SK-N-SH treated with all-trans-retinoic acid at 6 μM for 48 hours (cell line): ENCODE results near the gene FGFR4.

Experiments
- ATAC-seq: fragments of 200-7000 bp; cut with Tn5 transposase; 3 replicates; pipeline ENCODE4 v1.9.1; 2020; ENCODE audit warnings: mild to moderate bottlenecking, moderate library complexity
- ARNTL ChIP-seq: fragments of 450-650 bp; formaldehyde crosslinking; IDR thresholded peaks from 2 replicates; pipeline ENCODE4 v1.5.0; 2020; ENCODE audit warnings: low read depth, mild to moderate bottlenecking, moderate library complexity, borderline replicate concordance
- BACH2 ChIP-seq: fragments of 250-450 bp; sonication (Bioruptor Pico); IDR thresholded peaks from 2 replicates; pipeline ENCODE4 v1.9.0; 2021; ENCODE audit warnings: mild to moderate bottlenecking, borderline replicate concordance
- CSDC2 ChIP-seq: fragments of 250-450 bp; sonication (Bioruptor Pico); IDR thresholded peaks from 2 replicates; pipeline ENCODE4 v1.5.0; 2020; ENCODE audit warnings: mild to moderate bottlenecking, moderate library complexity
- ESRRG ChIP-seq: fragments of 250-450 bp; sonication (Bioruptor Pico); IDR thresholded peaks from 2 replicates; pipeline ENCODE4 v1.6.1; 2021; ENCODE audit warnings: mild to moderate bottlenecking
- GLIS3 ChIP-seq: fragments of 250-450 bp; sonication (Bioruptor Pico); IDR thresholded peaks from 2 replicates; pipeline ENCODE4 v1.5.0; 2020; ENCODE audit warnings: mild to moderate bottlenecking, moderate library complexity
- ISL1 ChIP-seq: fragments of 250-450 bp; sonication (Bioruptor Pico); IDR thresholded peaks from 2 replicates; pipeline ENCODE4 v2.1.2; 2022; ENCODE audit warnings: mild to moderate bottlenecking, moderate library complexity
- OSR1 ChIP-seq: fragments of 250-450 bp; sonication (Bioruptor Pico); IDR thresholded peaks from 2 replicates; pipeline ENCODE4 v1.8.0; 2022; ENCODE audit warnings: moderate library complexity, mild to moderate bottlenecking, inconsistent platforms
- PPARA ChIP-seq: fragments of 250-450 bp; sonication (Bioruptor Pico); IDR thresholded peaks from 2 replicates; pipeline ENCODE4 v1.5.0; 2020; ENCODE audit warnings: mild to moderate bottlenecking, borderline replicate concordance
- RARB ChIP-seq: fragments of 250-450 bp; sonication (Bioruptor Pico); IDR thresholded peaks from 2 replicates; pipeline ENCODE4 v1.8.0; 2021; ENCODE audit warnings: mild to moderate bottlenecking, moderate library complexity
- SNAI2 ChIP-seq: fragments of 250-450 bp; sonication (Bioruptor Pico); IDR thresholded peaks from 2 replicates; pipeline ENCODE4 v1.5.0; 2020; ENCODE audit warnings: mild to moderate bottlenecking, moderate library complexity
- TCF4 ChIP-seq: fragments of 250-450 bp; sonication (Bioruptor Pico); IDR thresholded peaks from 2 replicates; pipeline ENCODE4 v1.8.0; 2021; ENCODE audit warnings: mild to moderate bottlenecking, moderate library complexity, borderline replicate concordance
- TOX ChIP-seq: fragments of 250-450 bp; sonication (Bioruptor Pico); IDR thresholded peaks from 2 replicates; pipeline ENCODE4 v1.8.0; 2021; ENCODE audit warnings: mild to moderate bottlenecking, moderate library complexity, borderline replicate concordance
- ZC3H10 ChIP-seq: fragments of 250-450 bp; sonication (Bioruptor Pico); IDR thresholded peaks from 2 replicates; pipeline ENCODE4 v1.5.1; 2021; ENCODE audit warnings: mild to moderate bottlenecking, moderate library complexity
- ZFP3 ChIP-seq: fragments of 250-450 bp; sonication (Bioruptor Pico); IDR thresholded peaks from 2 replicates; pipeline ENCODE4 v1.5.0; 2020; ENCODE audit warnings: mild to moderate bottlenecking, moderate library complexity
- ZFP30 ChIP-seq: fragments of 450-650 bp; formaldehyde crosslinking; IDR thresholded peaks from 2 replicates; pipeline ENCODE4 v1.5.0; 2022; ENCODE audit warnings: mild to moderate bottlenecking, moderate library complexity
- ZNF70 ChIP-seq: fragments of 450-650 bp; formaldehyde crosslinking; IDR thresholded peaks from 2 replicates; pipeline ENCODE4 v1.5.0; 2020; ENCODE audit warnings: mild to moderate bottlenecking, moderate library complexity
- ZNF8 ChIP-seq: fragments of 450-650 bp; formaldehyde crosslinking; IDR thresholded peaks from 2 replicates; pipeline ENCODE4 v1.5.0; 2020; ENCODE audit warnings: mild to moderate bottlenecking, moderate library complexity
- TF ChIP-seq, protein P1 (sequence below): fragments of 250-450 bp; sonication (Bioruptor Pico); IDR thresholded peaks from 2 replicates; pipeline ENCODE4 v1.8.0; 2021; ENCODE audit warnings: low read depth, mild to moderate bottlenecking, moderate library complexity, borderline replicate concordance
- TF ChIP-seq, protein P2 (sequence below): fragments of 250-450 bp; sonication (Bioruptor Pico); IDR thresholded peaks from 2 replicates; pipeline ENCODE4 v1.5.1; 2020; ENCODE audit warnings: low read depth, mild to moderate bottlenecking, moderate library complexity
- TF ChIP-seq, protein P3 (sequence below): fragments of 250-450 bp; sonication (Bioruptor Pico); IDR thresholded peaks from 2 replicates; pipeline ENCODE4 v1.5.0; 2020; ENCODE audit warnings: mild to moderate bottlenecking, moderate library complexity

Gene FGFR4

DNA sequence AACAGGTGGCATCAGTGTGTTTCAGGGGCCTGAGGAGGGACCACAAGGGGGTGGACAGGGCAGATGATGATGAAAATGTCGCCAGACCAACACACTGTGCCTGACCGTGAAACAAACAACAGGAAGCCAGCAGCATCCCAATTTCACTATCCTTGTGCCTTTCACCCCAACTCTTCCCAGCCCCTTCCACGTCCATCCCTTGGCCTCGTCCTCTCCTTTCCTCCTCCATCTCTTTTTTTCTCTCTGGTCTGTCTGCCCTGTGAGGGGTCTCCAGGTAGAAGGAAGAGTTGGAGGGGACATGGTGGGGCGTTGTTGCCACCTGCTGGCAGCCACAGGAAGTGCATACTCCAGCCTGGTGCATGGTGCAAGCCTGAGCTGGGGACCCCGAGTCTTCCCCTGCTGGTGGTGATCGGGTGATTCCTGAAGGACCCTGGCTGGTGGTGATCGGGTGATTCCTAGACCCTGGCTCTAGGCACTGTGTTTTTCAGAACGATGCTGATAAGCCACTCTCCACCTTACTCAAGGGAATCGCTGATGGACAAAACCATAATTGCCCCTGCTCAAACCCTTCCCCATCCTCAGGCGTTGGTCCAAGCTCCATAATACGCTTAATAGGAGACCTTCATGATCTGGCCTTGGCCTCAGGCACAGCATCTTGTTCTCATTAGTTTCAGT lies 25.1 kb downstream of the FGFR4 start:
- no peak for TF ChIP-seq GLIS3 (CRISPR knock-in tag)
- no peak for TF ChIP-seq RARB (CRISPR knock-in tag)
- TF ChIP-seq TOX, result no peak
- TF ChIP-seq ZFP3 (CRISPR knock-in tag), result no peak
- no peak for TF ChIP-seq TCF4 (CRISPR knock-in tag)
- no peak for TF ChIP-seq ZC3H10 (CRISPR knock-in tag)
- TF ChIP-seq ZNF8, result no peak
- no peak for TF ChIP-seq SNAI2 (CRISPR knock-in tag)
- TF ChIP-seq ZFP30 (CRISPR knock-in tag), result no peak
- TF ChIP-seq BACH2 (CRISPR knock-in tag), result no peak
- TF ChIP-seq, protein P1, sequence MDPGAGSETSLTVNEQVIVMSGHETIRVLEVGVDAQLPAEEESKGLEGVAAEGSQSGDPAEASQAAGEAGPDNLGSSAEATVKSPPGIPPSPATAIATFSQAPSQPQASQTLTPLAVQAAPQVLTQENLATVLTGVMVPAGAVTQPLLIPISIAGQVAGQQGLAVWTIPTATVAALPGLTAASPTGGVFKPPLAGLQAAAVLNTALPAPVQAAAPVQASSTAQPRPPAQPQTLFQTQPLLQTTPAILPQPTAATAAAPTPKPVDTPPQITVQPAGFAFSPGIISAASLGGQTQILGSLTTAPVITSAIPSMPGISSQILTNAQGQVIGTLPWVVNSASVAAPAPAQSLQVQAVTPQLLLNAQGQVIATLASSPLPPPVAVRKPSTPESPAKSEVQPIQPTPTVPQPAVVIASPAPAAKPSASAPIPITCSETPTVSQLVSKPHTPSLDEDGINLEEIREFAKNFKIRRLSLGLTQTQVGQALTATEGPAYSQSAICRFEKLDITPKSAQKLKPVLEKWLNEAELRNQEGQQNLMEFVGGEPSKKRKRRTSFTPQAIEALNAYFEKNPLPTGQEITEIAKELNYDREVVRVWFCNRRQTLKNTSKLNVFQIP (CRISPR knock-in tag), result no peak
- TF ChIP-seq ESRRG, result no peak
- TF ChIP-seq OSR1 (CRISPR knock-in tag), result no peak
- no peak for TF ChIP-seq ISL1
- peak; percentile 80 for ATAC-seq

GRCh38 chr5:177112589-177113220 lies 26.0 kb downstream of the FGFR4 start:
- no peak for ATAC-seq
- TF ChIP-seq CSDC2 (CRISPR knock-in tag) (no peak), ZC3H10 (CRISPR knock-in tag) (no peak), TOX (no peak), ISL1 (no peak)
- TF ChIP-seq, protein P1 (CRISPR knock-in tag), result no peak
- TF ChIP-seq, protein P2, sequence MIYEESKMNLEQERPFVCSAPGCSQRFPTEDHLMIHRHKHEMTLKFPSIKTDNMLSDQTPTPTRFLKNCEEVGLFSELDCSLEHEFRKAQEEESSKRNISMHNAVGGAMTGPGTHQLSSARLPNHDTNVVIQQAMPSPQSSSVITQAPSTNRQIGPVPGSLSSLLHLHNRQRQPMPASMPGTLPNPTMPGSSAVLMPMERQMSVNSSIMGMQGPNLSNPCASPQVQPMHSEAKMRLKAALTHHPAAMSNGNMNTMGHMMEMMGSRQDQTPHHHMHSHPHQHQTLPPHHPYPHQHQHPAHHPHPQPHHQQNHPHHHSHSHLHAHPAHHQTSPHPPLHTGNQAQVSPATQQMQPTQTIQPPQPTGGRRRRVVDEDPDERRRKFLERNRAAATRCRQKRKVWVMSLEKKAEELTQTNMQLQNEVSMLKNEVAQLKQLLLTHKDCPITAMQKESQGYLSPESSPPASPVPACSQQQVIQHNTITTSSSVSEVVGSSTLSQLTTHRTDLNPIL, result no peak

DNA sequence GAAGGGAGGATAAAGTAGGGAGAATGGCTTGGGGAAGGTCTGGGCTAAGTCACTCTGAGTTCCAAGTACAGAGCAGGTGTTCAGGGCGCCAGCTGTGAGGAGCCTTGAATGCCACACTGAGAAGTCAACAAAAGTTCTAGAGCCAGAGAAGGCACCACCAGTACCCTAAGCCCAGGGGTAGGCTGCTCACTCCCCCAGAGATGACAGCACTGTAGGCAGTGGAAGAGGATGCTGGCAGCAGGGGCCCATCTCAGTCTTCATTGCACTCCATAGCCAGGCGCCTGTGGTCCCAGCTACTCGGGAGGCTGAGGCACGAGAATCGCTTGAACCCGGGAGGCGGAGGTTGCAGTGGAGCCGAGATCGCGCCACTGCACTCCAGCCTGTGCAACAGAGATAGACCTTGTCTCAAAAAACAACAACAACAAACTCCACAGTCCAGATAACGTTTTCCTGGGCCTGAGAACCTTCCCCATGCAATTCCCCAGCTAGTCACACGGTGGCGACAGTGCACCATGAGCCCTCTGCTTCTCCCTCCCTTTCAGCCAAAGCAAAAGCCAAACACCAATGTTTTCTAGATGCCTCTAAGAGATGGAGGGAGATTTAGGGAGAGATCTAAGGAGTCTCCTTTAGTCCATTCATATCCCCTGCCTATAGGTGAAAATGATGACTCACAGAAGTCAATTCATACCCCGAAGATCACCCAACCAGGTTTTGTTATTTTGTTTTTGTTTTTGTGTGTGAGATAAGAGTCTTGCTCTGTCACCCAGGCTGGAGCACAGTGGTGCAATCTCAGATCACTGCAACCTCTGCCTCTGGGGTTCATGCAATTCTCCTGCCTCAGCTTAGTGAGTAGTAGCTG lies 27.1 kb downstream of the FGFR4 start:
- ATAC-seq, result peak; percentile 83
- no peak for TF ChIP-seq OSR1 (CRISPR knock-in tag)
- TF ChIP-seq ZNF70 (CRISPR knock-in tag), result no peak
- no peak for TF ChIP-seq TCF4 (CRISPR knock-in tag)
- no peak for TF ChIP-seq TOX
- TF ChIP-seq RARB (CRISPR knock-in tag), result no peak
- no peak for TF ChIP-seq PPARA
- no peak for TF ChIP-seq GLIS3 (CRISPR knock-in tag)
- TF ChIP-seq, protein P2, result no peak
- no peak for TF ChIP-seq CSDC2 (CRISPR knock-in tag)
- no peak for TF ChIP-seq ARNTL (CRISPR knock-in tag)
- TF ChIP-seq ZFP30 (CRISPR knock-in tag), result no peak
- TF ChIP-seq, all 23 proteins: peak for 0

DNA sequence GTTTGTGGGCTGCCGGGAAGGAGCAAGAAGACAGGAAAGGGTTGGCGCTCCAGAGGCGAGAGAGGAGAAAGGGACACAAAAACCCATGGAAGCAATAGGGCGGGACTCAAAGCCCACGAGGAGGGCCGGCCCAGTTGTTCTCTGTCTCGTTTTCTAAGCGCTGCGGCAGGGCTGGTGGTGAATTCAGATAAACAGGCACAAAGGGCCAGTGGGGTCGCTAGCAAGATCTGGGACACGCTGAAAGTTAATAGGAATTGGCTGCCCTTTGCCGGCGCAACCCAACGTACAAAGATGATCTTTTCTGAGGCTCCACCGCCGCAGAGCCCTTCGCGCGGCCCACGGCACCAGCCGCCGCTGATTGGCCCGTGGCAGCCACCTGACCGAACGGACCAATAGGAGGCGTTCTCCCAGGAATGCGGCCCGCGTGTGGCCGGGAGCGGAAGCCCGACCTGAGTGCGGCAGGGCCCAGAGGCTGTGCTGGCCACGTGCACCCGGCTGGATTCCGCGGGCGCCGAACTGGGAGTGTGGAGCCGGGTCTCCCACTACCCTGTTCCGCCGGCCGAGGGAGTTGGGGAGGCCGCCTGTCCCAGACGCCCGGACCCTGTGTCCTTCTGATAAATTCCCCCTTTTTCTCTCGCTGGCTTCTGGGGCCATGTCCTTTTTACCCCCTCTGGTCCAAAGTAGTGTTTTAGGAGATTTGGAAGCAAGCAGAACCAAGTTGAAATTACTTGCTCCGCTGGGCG lies 30.1 kb downstream of the FGFR4 start:
- ATAC-seq, result no peak
- no peak for TF ChIP-seq GLIS3 (CRISPR knock-in tag)
- TF ChIP-seq, protein P1 (CRISPR knock-in tag), result no peak
- no peak for TF ChIP-seq CSDC2 (CRISPR knock-in tag)
- TF ChIP-seq TOX, result no peak
- TF ChIP-seq ZNF8, result no peak
- TF ChIP-seq ZFP30 (CRISPR knock-in tag), result no peak
- TF ChIP-seq ZFP3 (CRISPR knock-in tag), result no peak
- TF ChIP-seq ZC3H10 (CRISPR knock-in tag), result no peak
- TF ChIP-seq, protein P3, sequence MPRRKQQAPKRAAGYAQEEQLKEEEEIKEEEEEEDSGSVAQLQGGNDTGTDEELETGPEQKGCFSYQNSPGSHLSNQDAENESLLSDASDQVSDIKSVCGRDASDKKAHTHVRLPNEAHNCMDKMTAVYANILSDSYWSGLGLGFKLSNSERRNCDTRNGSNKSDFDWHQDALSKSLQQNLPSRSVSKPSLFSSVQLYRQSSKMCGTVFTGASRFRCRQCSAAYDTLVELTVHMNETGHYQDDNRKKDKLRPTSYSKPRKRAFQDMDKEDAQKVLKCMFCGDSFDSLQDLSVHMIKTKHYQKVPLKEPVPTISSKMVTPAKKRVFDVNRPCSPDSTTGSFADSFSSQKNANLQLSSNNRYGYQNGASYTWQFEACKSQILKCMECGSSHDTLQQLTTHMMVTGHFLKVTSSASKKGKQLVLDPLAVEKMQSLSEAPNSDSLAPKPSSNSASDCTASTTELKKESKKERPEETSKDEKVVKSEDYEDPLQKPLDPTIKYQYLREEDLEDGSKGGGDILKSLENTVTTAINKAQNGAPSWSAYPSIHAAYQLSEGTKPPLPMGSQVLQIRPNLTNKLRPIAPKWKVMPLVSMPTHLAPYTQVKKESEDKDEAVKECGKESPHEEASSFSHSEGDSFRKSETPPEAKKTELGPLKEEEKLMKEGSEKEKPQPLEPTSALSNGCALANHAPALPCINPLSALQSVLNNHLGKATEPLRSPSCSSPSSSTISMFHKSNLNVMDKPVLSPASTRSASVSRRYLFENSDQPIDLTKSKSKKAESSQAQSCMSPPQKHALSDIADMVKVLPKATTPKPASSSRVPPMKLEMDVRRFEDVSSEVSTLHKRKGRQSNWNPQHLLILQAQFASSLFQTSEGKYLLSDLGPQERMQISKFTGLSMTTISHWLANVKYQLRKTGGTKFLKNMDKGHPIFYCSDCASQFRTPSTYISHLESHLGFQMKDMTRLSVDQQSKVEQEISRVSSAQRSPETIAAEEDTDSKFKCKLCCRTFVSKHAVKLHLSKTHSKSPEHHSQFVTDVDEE (CRISPR knock-in tag), result no peak
- TF ChIP-seq RARB (CRISPR knock-in tag), result no peak
